CD4-positive, alpha-beta memory T cell (primary cell): ENCODE results near the gene BMPER. TPM values are rescaled to one million over a fixed set of nuclear protein-coding genes. Genes with fewer than 3 reads are reported as not detected.

Experiments used
- CTCF ChIA-PET: fragments of 350-600 bp; sonication (Branson Sonifier 250); formaldehyde crosslinking; loops from one replicate; lab custom pipeline; 2021; ENCODE audit warnings: inconsistent platforms; ENCODE audit not compliant: partially characterized antibody; lab: Charles Lee
- POLR2A ChIA-PET: fragments of 350-600 bp; sonication (Branson Sonifier 250); formaldehyde crosslinking; loops from one replicate; lab custom pipeline; 2021; ENCODE audit not compliant: partially characterized antibody; lab: Charles Lee
- DNase-seq, 5 donors: peaks; one replicate each; pipeline versions ENCODE4 v3.0.0 to v3.0.0-alpha.2; 2020 to 2022; ENCODE audit warnings: mixed read lengths in 1 of 5
- H3K27ac ChIP-seq: one replicate; pipeline ENCODE4 v1.7.0; 2013; ENCODE audit warnings: low read depth, low read length
- H3K27me3 ChIP-seq: 2 replicates; pipeline ENCODE4 v1.7.0; 2013; ENCODE audit warnings: mild to moderate bottlenecking, low read length, moderate library complexity; ENCODE audit not compliant: insufficient read depth
- H3K36me3 ChIP-seq: 2 replicates; pipeline ENCODE4 v1.7.0; 2013; ENCODE audit warnings: mild to moderate bottlenecking, low read length, moderate library complexity; ENCODE audit not compliant: insufficient read depth
- H3K4me1 ChIP-seq: 2 replicates; pipeline ENCODE4 v1.7.0; 2013; ENCODE audit warnings: mild to moderate bottlenecking, low read length, moderate library complexity; ENCODE audit not compliant: insufficient read depth
- H3K4me3 ChIP-seq, 2 donors: one replicate each; pipeline ENCODE4 v1.7.0; 2013; ENCODE audit warnings: low read length in 2 of 2, mild to moderate bottlenecking in 1 of 2
- H3K9me3 ChIP-seq, 2 donors: one replicate each; pipeline ENCODE4 v1.7.0; 2013; ENCODE audit warnings: low read length in 2 of 2, control low read depth in 1 of 2; ENCODE audit not compliant: control insufficient read depth in 1 of 2
- H3K27ac Mint-ChIP-seq, 7 donors: one replicate each; pipeline ENCODE4 v1.8.0; 2020 to 2021; ENCODE audit warnings: mixed read lengths in 7 of 7, mild to moderate bottlenecking in 6 of 7, inconsistent platforms in 3 of 7, moderate library complexity in 3 of 7
- H3K27me3 Mint-ChIP-seq, 2 donors: one replicate each; pipeline ENCODE4 v1.8.0; 2020 to 2021; ENCODE audit warnings: mixed read lengths in 2 of 2
- H3K36me3 Mint-ChIP-seq, 2 donors: one replicate each; pipeline ENCODE4 v1.8.0; 2020 to 2021; ENCODE audit warnings: mixed read lengths in 2 of 2, inconsistent platforms in 1 of 2, mild to moderate bottlenecking in 1 of 2
- H3K4me1 Mint-ChIP-seq, 4 donors: one replicate each; pipeline ENCODE4 v1.8.0; 2020 to 2021; ENCODE audit warnings: mixed read lengths in 4 of 4, mild to moderate bottlenecking in 1 of 4
- H3K4me3 Mint-ChIP-seq, 8 donors: one replicate each; pipeline ENCODE4 v1.8.0; 2020 to 2021; ENCODE audit warnings: mixed read lengths in 8 of 8, mild to moderate bottlenecking in 7 of 8, moderate library complexity in 6 of 8, inconsistent platforms in 3 of 8
- H3K9me3 Mint-ChIP-seq, 8 donors: one replicate each; pipeline ENCODE4 v1.8.0; 2020 to 2021; ENCODE audit warnings: mixed read lengths in 8 of 8, mild to moderate bottlenecking in 5 of 8, inconsistent platforms in 3 of 8, moderate library complexity in 1 of 8
- intact Hi-C: fragments of 100-400 bp; cut with micrococcal nuclease; formaldehyde crosslinking; loops from one replicate; pipeline ENCODE4 v1.15.1; 2023
- polyA plus RNA-seq, 2 donors: library from polyadenylated mRNA; unstranded; fragments of 300-500 nt; fragmentation: Illumina TruSeq; gene quantifications; one replicate each; pipeline ENCODE4 v1.2.3, GENCODE V29; 2021
- total RNA-seq, 2 experiments: library from RNA; stranded (reverse); gene quantifications; one replicate each; pipeline ENCODE4 v1.2.3, GENCODE V29; 2021

The BMPER gene
- total and polyA plus RNA-seq, 4 experiments from 2014 or later: 0.24 to 0.30 TPM; not detected in 2

GRCh38 chr7:33882950-33883670, 22.2 kb upstream of the BMPER start:
- Histone ChIP-seq H3K36me3 (no peaks in the 10 kb centered on the region), H3K9me3 (no peaks in the 10 kb centered on the region), H3K4me3 (no peak overlapping the region), H3K4me1 (no peaks in the 10 kb centered on the region), H3K27me3 (no peaks in the 10 kb centered on the region), H3K27ac (no peak overlapping the region)
- Mint-ChIP-seq H3K36me3 (no peaks in the 10 kb centered on the region), H3K4me1 (no peaks in the 10 kb centered on the region), H3K9me3 (peaks cover 0 to 2% (median 0%) of the 10 kb centered on the region in 8 donors), H3K27ac (no peak overlapping the region), H3K4me3 (no peak overlapping the region), H3K27me3 (peaks cover 4 to 5% of the 10 kb centered on the region in 2 donors)
- ChIA-PET POLR2A (no interaction called here), CTCF (no interaction called here)
- DNase-seq: no peak
- intact Hi-C loops: no loop called here

GRCh38 chr7:33883671-33883965, 21.7 kb upstream of the BMPER start:
- H3K9me3 ChIP-seq: no peaks in the 10 kb centered on the region
- no peak overlapping the region for H3K4me3 ChIP-seq
- no peaks in the 10 kb centered on the region for H3K36me3 ChIP-seq
- no peak overlapping the region for H3K27ac ChIP-seq
- H3K27ac Mint-ChIP-seq: no peak overlapping the region
- H3K27me3 ChIP-seq: no peaks in the 10 kb centered on the region
- H3K4me3 Mint-ChIP-seq: no peak overlapping the region
- intact Hi-C loops: no loop called here
- DNase-seq: no peak
- POLR2A ChIA-PET: no interaction called here
- H3K4me1 Mint-ChIP-seq: no peaks in the 10 kb centered on the region
- peaks cover 4 to 5% of the 10 kb centered on the region in 2 donors for H3K27me3 Mint-ChIP-seq
- no peaks in the 10 kb centered on the region for H3K36me3 Mint-ChIP-seq
- H3K4me1 ChIP-seq: no peaks in the 10 kb centered on the region
- CTCF ChIA-PET: no interaction called here
- H3K9me3 Mint-ChIP-seq: peaks cover 0 to 2% (median 0%) of the 10 kb centered on the region in 8 donors

- H3K36me3 Mint-ChIP-seq: no peaks in the 10 kb centered on the region
- ChIA-PET POLR2A (no interaction called here), CTCF (interaction anchor here (1.9 to 2.2 kb wide), 2 partner anchors 8 to 10 kb away, joined by 4 to 8 read pairs; no protein-coding TSS in a partner anchor)
- no peak overlapping the region for H3K4me3 Mint-ChIP-seq
- Histone ChIP-seq H3K27ac (no peak overlapping the region), H3K36me3 (no peaks in the 10 kb centered on the region), H3K4me3 (no peak overlapping the region), H3K27me3 (no peaks in the 10 kb centered on the region), H3K9me3 (no peaks in the 10 kb centered on the region), H3K4me1 (no peaks in the 10 kb centered on the region)
- no peak overlapping the region for H3K27ac Mint-ChIP-seq
- no peak for DNase-seq
- H3K9me3 Mint-ChIP-seq: peaks cover 0 to 2% (median 0%) of the 10 kb centered on the region in 8 donors
- H3K4me1 Mint-ChIP-seq: no peaks in the 10 kb centered on the region
- intact Hi-C loops: no loop called here
- H3K27me3 Mint-ChIP-seq: peaks cover 4 to 7% of the 10 kb centered on the region in 2 donors
Observed at GRCh38 chr7:33885290-33886148, 19.8 kb upstream of the BMPER start.

GRCh38 chr7:33886149-33886623, 19.2 kb upstream of the BMPER start:
- POLR2A ChIA-PET: no interaction called here
- no peaks in the 10 kb centered on the region for H3K9me3 ChIP-seq
- no peaks in the 10 kb centered on the region for H3K27me3 ChIP-seq

GRCh38 chr7:33887266-33887975, 17.9 kb upstream of the BMPER start:
- H3K4me1 ChIP-seq: no peaks in the 10 kb centered on the region
- H3K36me3 Mint-ChIP-seq: no peaks in the 10 kb centered on the region
- no peaks in the 10 kb centered on the region for H3K36me3 ChIP-seq
- H3K27me3 ChIP-seq: no peaks in the 10 kb centered on the region
- no peak for DNase-seq
- H3K9me3 ChIP-seq: no peaks in the 10 kb centered on the region
- no peak overlapping the region for H3K27ac Mint-ChIP-seq
- peaks cover 0 to 2% (median 0%) of the 10 kb centered on the region in 8 donors for H3K9me3 Mint-ChIP-seq
- no peaks in the 10 kb centered on the region for H3K4me1 Mint-ChIP-seq
- H3K27me3 Mint-ChIP-seq: peaks cover 6 to 10% of the 10 kb centered on the region in 2 donors
- no peak overlapping the region for H3K4me3 Mint-ChIP-seq
- H3K4me3 ChIP-seq: no peak overlapping the region
- ChIA-PET CTCF (interaction anchor here (1.3 to 1.9 kb wide), 3 partner anchors 9 to 43 kb away, joined by 3 to 7 read pairs (median 4); no protein-coding TSS in a partner anchor), POLR2A (no interaction called here)
- no peak overlapping the region for H3K27ac ChIP-seq
- intact Hi-C loops: no loop called here

More at GRCh38 chr7:33886149-33886623, 19.2 kb upstream of the BMPER start:
- no peak overlapping the region for H3K27ac Mint-ChIP-seq
- intact Hi-C loops: no loop called here
- no peak overlapping the region for H3K27ac ChIP-seq
- no peaks in the 10 kb centered on the region for H3K4me1 Mint-ChIP-seq
- no peak overlapping the region for H3K4me3 Mint-ChIP-seq
- CTCF ChIA-PET: interaction anchor here (1.9 to 2.2 kb wide), 2 partner anchors 9 kb away, joined by 4 to 8 read pairs; no protein-coding TSS in a partner anchor
- peaks cover 4 to 6% of the 10 kb centered on the region in 2 donors for H3K27me3 Mint-ChIP-seq
- no peak overlapping the region for H3K4me3 ChIP-seq
- no peaks in the 10 kb centered on the region for H3K4me1 ChIP-seq
- no peaks in the 10 kb centered on the region for H3K36me3 Mint-ChIP-seq
- H3K36me3 ChIP-seq: no peaks in the 10 kb centered on the region
- H3K9me3 Mint-ChIP-seq: peaks cover 0 to 2% (median 0%) of the 10 kb centered on the region in 8 donors
- no peak for DNase-seq

- intact Hi-C loops: no loop called here
- H3K4me1 ChIP-seq: no peaks in the 10 kb centered on the region
- no peak overlapping the region for H3K27ac Mint-ChIP-seq
- ChIA-PET POLR2A (no interaction called here), CTCF (interaction anchor here (1.3 to 1.7 kb wide), 2 partner anchors 9 to 43 kb away, joined by 3 to 7 read pairs; no protein-coding TSS in a partner anchor)
- peaks cover 0 to 2% (median 0%) of the 10 kb centered on the region in 8 donors for H3K9me3 Mint-ChIP-seq
- DNase-seq: no peak
- H3K4me3 ChIP-seq: no peak overlapping the region
- no peaks in the 10 kb centered on the region for H3K36me3 ChIP-seq
- H3K4me3 Mint-ChIP-seq: no peak overlapping the region
- H3K27me3 ChIP-seq: no peaks in the 10 kb centered on the region
- no peaks in the 10 kb centered on the region for H3K9me3 ChIP-seq
- no peaks in the 10 kb centered on the region for H3K4me1 Mint-ChIP-seq
- H3K27ac ChIP-seq: no peak overlapping the region
- H3K27me3 Mint-ChIP-seq: peaks cover 10 to 14% of the 10 kb centered on the region in 2 donors
- H3K36me3 Mint-ChIP-seq: no peaks in the 10 kb centered on the region
Observed at GRCh38 chr7:33888166-33888565, 17.2 kb upstream of the BMPER start.
